A549 treated with RU486 at 1 μM for 4 hours (cell line): ENCODE results near the gene NCAM1. TPM values are rescaled to one million over a fixed set of nuclear protein-coding genes. Genes with fewer than 3 reads are reported as not detected.

Source experiments
- total RNA-seq: library from RNA; stranded (reverse); fragments of 200-300 nt; extraction: Qiagen RNA extraction; gene quantifications from 5 replicates; pipeline ENCODE4 v1.2.3, GENCODE V29; 2022; ENCODE audit warnings: low read depth

The NCAM1 gene
- not detected in 5 replicates for total RNA-seq

GRCh38 chr11:112961146-112961668, at the start of gene NCAM1:
TSS of gene NCAM1 (plus strand) at chr11:112961420.

GRCh38 chr11:113314389-113315301, 353.4 kb downstream of the NCAM1 start, which contains the start of gene TTC12:
TSS of gene TTC12 (plus strand) at chr11:113314583. CDS start at chr11:113316258, 1,675 bp downstream.

